Fibroblast of pulmonary artery (primary cell): ENCODE measurements around the gene LSAMP.

Source experiments
- DNase-seq: peaks from one replicate; pipeline ENCODE4 v3.0.0-alpha.2; 2010; ENCODE audit warnings: low read depth
- H3K4me3 ChIP-seq: replicated peaks from 2 replicates; pipeline ENCODE4 v1.5.1; 2011; ENCODE audit warnings: low read depth, mild to moderate bottlenecking, control low read depth, low read length, moderate library complexity
- CTCF ChIP-seq: IDR thresholded peaks from 2 replicates; pipeline ENCODE4 v1.5.1; 2011; ENCODE audit warnings: mild to moderate bottlenecking, control low read depth, low read length, inconsistent platforms; ENCODE audit errors: missing control alignments

LSAMP gene

GRCh38 chr3:115930168-115930567 lies 515.1 kb downstream of the LSAMP start:
- DNase-seq: no peak
- TF ChIP-seq CTCF: no peak
- no peak overlapping the region for H3K4me3 ChIP-seq

- no peak for DNase-seq
- no peak for TF ChIP-seq CTCF
- H3K4me3 ChIP-seq: no peak overlapping the region
These were observed 516.9 kb downstream of the LSAMP start for GRCh38 chr3:115928376-115928775.

GRCh38 chr3:115927197-115927596 lies 518.1 kb downstream of the LSAMP start:
- H3K4me3 ChIP-seq: no peak overlapping the region
- no peak for TF ChIP-seq CTCF
- DNase-seq: peak; percentile 3

GRCh38 chr3:115922681-115923347 lies 522.5 kb downstream of the LSAMP start:
- peak; percentile 37 for DNase-seq
- no peak overlapping the region for H3K4me3 ChIP-seq
- TF ChIP-seq CTCF: peak; percentile 55

- TF ChIP-seq CTCF: no peak
- no peak overlapping the region for H3K4me3 ChIP-seq
- no peak for DNase-seq
These were observed 523.6 kb downstream of the LSAMP start for GRCh38 chr3:115921711-115922110.

- no peak for TF ChIP-seq CTCF
- H3K4me3 ChIP-seq: no peak overlapping the region
- DNase-seq: no peak
These were observed 526.4 kb downstream of the LSAMP start for GRCh38 chr3:115918900-115919299.

- TF ChIP-seq CTCF: no peak
- H3K4me3 ChIP-seq: no peak overlapping the region
- DNase-seq: no peak
These were observed 528.4 kb downstream of the LSAMP start for GRCh38 chr3:115916866-115917265.
